DMS53 treated with DMSO at 0.1 percent for 48 hours (cell line): Measurements from ENCODE around the gene GLT8D1.
"Not testable (repeated sequence)": the region's sequence is repeated elsewhere in the genome, so short reads cannot be mapped to it uniquely, and the experiment has no call there.

Experiments
- DNase-seq: peaks from one replicate; lab custom pipeline; 2025; ENCODE audit not compliant: unreplicated experiment; lab: John Stamatoyannopoulos, UW

GLT8D1 gene

GRCh38 chr3:52705688-52706686, at the start of gene GLT8D1, which contains the start of gene SPCS1:
TSS of gene GLT8D1 (minus strand) at chr3:52705791. CDS start at chr3:52700460, 5,331 bp downstream.
TSS of gene SPCS1 (plus strand) at chr3:52706106. CDS start at chr3:52706247, 141 bp downstream.
- DNase-seq: peak; percentile 13

GRCh38 chr3:52754373-52754772, 48.8 kb upstream of the GLT8D1 start:
- DNase-seq: no peak

- no peak for DNase-seq
These were observed 46.6 kb upstream of the GLT8D1 start for GRCh38 chr3:52752045-52752660.

- no peak for DNase-seq
These were observed 38.1 kb upstream of the GLT8D1 start for GRCh38 chr3:52743721-52744120.

- no peak for DNase-seq
These were observed 37.6 kb upstream of the GLT8D1 start for GRCh38 chr3:52743152-52743551.

- DNase-seq: no peak
These were observed 36.9 kb upstream of the GLT8D1 start for GRCh38 chr3:52742418-52743041.

GRCh38 chr3:52739730-52740129, 34.1 kb upstream of the GLT8D1 start:
- no peak for DNase-seq

GRCh38 chr3:52733256-52733891, 27.8 kb upstream of the GLT8D1 start:
- DNase-seq: no peak

- DNase-seq: no peak
These were observed 26.0 kb upstream of the GLT8D1 start for GRCh38 chr3:52731590-52731989.

GRCh38 chr3:52730681-52731080, 25.1 kb upstream of the GLT8D1 start:
- DNase-seq: no peak

GRCh38 chr3:52728753-52729152, 23.2 kb upstream of the GLT8D1 start:
- not testable (repeated sequence) for DNase-seq

GRCh38 chr3:52724511-52724910, 18.9 kb upstream of the GLT8D1 start:
- DNase-seq: no peak

- DNase-seq: no peak
These were observed 18.3 kb upstream of the GLT8D1 start for GRCh38 chr3:52723935-52724334.

- no peak for DNase-seq
These were observed 16.9 kb upstream of the GLT8D1 start for GRCh38 chr3:52722491-52722890.

GRCh38 chr3:52721730-52722008, 16.1 kb upstream of the GLT8D1 start:
- no peak for DNase-seq

- DNase-seq: no peak
These were observed 15.6 kb upstream of the GLT8D1 start for GRCh38 chr3:52721002-52721729.

- no peak for DNase-seq
These were observed 14.0 kb upstream of the GLT8D1 start for GRCh38 chr3:52719618-52720017.

- no peak for DNase-seq
These were observed 10.2 kb upstream of the GLT8D1 start for GRCh38 chr3:52715714-52716305.

- no peak for DNase-seq
These were observed 9.0 kb upstream of the GLT8D1 start for GRCh38 chr3:52714335-52715302.
